ENCODE results near the gene GLI1.
"Not testable (repeated sequence)": the region's sequence is repeated elsewhere in the genome, so short reads cannot be mapped to it uniquely, and the experiment has no call there.

The GLI1 gene

DNA sequence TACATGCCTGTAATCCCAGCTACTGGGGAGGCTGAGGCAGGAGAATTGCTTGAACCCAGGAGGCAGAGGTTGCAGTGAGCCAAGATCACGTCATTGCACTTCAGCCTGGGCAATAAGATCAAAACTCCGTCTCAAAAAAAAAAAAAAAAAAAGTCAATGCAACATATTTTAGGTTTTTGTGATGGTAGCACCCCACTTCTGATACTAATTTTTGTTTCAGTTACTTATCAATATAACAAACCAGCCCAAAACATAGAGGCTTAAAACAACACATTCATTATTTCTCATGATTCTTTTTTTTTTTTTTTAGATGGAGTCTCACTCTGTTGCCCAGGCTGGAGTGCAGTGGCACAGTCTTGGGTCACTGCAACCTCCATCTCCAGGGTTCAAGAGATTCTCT lies 18.2 kb upstream of the GLI1 start:
- DNase-seq (ENCODE audit: low read depth in 3 of 3): not testable (repeated sequence)

DNA sequence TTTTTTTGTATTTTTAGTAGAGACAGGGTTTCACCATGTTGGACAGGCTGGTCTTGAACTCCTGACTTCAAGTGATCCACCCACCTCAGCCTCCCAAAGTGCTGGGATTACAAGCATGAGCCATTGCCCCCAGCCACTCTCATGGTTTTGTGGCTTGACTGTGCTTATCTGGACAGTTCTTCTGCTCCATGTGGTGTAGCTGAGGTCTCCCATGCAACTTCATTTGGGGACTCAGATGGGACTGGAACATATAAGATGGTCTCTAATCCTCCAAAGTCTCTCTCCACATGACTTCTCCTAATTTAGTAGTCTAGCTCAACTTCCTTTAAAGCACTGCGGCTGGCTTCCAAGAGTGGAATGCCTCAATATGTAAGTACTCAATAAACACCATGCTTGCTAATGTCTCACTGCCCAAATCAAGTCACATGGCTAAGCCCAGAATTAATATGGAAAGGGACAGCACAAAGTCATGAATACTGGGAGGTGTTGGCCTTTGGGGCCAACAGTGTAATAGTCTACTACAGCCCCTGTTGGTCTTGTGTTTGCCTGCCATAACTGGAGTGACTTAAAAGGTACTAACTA lies 17.6 kb upstream of the GLI1 start:
- DNase-seq (ENCODE audit: low read depth in 3 of 3): no peak

DNA sequence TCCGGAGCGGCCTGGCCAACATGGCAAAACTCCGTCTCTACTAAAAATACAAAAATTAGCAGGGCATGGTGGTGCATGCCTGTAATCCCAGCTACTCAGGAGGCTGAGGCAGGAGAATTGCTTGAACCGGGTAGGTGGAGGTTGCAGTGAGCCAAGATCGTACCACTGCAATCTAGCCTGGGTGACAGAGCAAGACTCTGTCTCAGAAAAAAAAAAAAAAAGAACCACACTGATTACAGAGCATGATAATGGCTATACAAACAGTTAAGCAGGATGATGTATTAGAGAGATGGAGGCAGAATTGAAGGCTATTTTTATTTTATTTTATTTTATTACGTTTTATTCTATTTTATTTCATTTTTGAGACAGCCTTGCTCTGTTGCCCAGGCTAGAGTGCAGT lies 15.2 kb upstream of the GLI1 start:
- DNase-seq (ENCODE audit: low read depth in 3 of 3): not testable (repeated sequence)

DNA sequence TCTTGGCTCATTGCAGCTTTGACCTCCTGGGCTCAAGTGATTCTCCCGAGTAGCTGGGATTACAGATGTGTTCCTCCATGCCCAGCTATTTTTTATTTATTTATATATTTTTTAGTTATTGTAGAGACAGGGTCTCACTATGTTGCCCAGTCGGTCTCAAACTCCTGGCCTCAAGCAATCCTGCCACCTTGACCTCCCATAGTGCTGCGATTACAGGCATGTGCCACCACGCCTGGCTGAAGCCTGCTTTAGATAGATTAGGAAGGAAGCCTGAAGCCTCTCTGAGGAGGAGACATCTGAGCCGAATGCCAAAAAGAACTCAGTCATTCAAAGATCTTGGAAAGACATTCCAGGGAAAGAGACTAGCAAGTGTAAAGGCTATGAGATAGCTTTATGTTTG lies 14.8 kb upstream of the GLI1 start:
- DNase-seq (ENCODE audit: low read depth in 3 of 3): no peak

DNA sequence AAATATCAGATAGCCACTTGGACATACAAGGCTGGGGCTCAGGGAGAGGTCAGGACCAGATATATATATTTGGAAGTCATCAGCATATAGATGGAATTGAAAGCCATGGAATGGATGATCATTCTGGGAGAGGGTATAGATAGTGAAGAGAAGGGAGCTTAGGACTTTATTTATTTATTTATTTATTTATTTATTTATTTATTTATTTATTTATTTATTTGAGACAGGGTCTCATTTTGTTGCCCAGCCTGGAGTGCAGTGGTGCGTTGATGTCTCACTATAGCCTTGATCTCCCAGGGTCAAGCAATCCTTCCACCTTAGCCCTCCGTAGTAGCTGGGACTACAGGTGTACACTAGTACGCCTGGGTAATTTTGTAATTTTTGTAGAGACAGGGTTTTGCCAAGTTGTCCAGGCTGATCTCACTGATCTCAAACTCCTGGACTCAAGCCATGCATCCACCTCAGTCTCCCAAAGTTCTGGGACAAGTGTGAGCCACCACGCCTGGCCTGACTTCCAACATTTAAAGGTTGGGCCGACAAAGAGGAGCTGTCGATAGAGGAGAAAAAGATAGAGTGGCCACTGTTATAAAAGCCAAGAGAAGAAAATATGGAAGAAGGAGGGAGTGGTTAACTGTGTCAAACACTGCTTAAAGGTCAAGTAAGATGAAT lies 13.2 kb upstream of the GLI1 start:
- no peak for DNase-seq (ENCODE audit: low read depth in 3 of 3)

DNA sequence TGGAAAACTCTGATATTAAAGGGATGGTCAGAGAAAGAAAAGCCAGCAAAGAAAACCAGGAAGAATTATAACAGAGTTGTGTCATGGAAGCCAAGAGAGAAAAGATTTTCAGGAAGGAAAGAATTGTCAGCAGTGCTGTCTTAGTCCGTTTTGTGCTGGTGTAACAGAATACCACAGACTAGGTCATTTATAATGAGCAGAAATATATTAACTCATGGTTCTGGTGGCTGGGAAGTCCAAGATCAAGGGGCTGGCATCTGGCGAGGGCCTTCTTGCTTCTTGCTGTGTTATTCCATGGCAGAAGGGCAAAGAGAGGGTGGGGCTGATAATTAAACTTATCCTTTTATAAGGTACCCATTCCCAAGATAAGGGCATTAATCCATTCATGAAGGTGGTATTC lies 10.9 kb upstream of the GLI1 start:
- DNase-seq (ENCODE audit: low read depth in 3 of 3): no peak

DNA sequence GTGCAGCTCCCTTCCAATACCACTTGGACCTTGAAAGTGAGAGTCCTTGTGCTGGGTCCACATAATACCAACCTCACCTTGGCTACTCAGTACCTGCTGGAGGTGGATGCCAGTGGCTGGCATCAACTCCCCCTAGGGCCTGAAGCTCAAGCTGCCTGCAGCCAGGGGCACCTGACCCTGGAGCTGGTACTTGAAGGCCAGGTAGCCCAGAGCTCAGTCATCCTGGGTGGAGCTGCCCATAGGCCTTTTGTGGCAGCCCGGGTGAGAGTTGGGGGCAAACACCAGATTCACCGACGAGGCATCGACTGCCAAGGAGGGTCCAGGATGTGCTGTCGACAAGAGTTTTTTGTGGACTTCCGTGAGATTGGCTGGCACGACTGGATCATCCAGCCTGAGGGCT lies 10.2 kb upstream of the GLI1 start:
- no peak for DNase-seq (ENCODE audit: low read depth in 3 of 3)

DNA sequence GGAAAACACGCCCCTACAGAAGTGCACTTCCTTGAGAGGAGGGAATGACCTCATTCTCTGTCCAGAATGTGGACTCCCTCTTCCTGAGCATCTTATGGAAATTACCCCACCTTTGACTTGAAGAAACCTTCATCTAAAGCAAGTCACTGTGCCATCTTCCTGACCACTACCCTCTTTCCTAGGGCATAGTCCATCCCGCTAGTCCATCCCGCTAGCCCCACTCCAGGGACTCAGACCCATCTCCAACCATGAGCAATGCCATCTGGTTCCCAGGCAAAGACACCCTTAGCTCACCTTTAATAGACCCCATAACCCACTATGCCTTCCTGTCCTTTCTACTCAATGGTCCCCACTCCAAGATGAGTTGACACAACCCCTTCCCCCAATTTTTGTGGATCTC lies 9.5 kb upstream of the GLI1 start:
- DNase-seq (ENCODE audit: low read depth in 3 of 3): no peak

DNA sequence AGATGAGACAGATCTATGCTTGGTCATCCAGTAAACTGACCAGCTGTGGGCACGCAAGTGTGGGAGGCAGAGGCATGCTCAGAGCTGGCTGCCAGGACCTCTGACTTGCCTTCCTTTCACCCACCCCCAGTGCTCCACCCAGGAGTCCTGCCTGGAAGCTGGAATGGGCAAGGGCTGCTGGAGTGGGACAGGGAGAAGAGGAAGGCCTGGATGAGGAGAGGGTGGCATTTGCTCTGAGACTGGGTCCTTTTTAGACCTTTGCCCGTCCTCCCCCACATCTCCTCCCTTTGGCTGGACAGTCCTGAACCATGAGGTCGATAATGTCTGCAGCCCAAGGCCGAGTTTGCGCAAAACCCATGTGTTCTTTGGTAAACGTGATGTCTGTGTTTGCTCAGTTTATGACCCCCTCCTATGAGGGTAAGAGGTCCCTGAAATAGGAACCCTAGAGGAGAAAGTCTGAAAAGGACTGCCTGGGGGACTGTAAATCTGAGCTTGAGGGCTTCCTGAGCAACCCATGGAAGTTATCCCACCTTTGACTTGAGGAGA lies 8.3 kb upstream of the GLI1 start:
- no peak for DNase-seq (ENCODE audit: low read depth in 3 of 3)

DNA sequence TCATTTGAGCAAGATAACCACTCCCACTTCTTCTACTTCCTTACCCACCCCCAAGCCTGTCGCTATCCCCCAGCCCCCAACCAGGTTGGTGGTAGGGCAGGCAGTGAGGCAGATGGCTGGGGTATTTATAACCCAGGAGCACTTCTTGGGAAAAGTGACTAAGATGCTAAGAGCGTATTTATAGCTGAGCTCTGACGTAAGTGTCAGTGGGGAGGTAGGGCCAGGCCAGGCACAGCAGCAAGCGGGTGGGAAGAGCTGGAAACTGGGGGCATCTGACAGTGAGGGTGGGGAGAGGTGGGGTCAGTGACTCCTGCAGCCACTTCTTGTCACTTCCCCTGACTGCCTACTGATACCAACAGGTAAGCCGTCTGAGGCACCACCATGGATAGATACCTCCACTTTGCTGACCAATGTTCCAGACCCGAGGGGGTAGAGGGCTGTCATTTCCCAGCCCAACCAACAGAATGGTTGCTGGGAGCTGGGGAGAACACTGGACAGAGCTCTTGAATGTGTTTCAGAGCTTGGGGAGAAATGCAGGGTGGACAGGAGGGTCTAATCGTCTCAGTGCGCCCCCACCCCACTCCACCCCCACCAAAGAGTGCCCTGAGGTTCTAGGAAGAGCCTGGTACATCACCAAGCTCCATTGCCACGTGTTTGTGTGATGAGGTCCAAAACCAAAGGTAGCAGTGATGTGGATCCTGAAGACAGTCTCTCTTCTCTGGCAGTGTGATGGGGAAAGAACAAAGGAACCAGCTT lies 7.2 kb upstream of the GLI1 start:
- DNase-seq (ENCODE audit: low read depth in 3 of 3): peak in 1 of 3 donors; percentile 37

DNA sequence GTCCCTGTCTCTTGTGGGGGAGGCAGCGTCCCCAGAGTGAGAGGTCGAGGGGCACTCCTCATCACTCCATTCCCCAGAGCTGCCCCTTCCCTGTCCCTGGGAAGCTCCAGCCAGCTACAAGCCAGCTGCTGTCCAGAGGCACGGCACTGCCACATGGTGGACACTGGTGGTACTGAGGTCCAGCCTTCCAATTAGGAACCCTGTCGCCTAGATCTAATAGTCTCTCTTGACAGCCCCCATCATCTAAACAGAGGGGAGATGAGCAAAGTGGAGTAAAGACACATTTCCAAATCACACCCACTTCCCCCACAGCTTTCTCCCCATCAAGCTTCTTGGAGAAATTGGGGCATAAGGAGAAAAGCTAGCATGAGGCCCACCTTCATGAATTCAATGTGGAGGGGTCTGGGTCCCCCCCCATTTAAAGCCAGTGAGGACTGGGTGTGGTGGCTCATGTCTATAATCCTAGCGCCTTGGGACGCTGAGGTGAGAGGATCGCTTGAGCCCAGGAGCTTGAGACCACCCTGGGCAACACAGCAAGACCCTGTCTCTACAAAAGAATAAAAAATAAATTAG lies 6.6 kb upstream of the GLI1 start:
- DNase-seq (ENCODE audit: low read depth in 3 of 3): peak in 2 of 3 donors; percentile 32 to 67

DNA sequence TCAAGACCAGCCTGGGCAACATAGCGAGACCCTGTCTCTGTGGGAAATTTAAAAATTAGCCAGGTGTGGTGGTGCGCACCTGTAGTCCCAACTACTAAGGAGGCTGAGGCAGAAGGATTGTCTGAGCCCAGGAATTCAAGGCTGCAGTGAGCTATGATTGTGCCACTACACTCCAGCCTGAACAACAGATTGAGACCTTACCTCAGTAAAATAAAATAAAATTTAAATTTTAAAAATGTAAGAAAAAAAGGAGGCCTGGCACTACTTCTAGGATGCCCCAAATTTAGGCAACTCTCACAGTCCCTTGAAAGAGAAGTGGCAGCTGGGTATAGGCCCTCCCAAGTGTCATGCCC lies 5.4 kb upstream of the GLI1 start:
- DNase-seq (ENCODE audit: low read depth in 3 of 3): no peak

DNA sequence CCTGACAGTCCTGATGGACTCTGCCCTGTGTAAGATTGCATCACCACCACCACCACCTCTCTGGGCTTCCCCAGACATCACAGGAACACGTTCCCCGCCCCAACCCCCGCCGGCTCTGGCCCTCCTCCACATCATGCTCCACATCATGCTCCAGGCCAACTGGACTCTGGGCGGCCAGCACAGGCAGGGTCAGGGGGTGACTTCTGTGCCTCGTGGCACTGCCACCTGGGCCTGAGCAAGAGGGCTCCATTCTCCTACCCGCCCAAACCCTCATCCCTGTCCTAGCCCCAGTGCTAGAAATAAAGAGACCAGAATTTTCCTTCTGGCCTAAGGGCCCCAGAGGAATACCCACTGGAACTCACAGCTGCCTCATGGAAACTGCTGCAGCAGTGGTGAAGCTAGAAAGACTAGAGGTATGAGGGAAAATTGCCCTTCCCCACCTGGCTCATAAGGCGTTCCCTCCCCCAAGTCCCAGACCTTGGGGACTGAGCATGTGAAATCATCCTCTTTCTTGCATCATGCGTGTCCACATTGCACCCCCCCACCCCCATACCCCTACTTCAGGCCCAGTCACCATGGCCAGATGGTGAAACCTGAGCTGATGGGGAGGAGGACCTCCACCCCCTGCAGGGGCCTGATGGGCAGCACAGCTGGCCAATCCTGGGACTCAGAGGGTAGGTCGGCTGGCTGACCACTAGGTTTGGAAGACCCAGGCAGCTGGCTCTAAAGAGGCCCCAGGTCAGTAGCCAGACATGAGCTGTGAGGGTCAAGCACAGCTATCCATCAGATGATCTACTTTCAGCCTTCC lies 4.8 kb upstream of the GLI1 start, which contains the start of gene INHBE:
Gene INHBE, plus strand, starts transcription at position 742 of the 808 bp plus-strand sequence. CDS start 230 bp downstream, outside the sequence.
- no peak for DNase-seq (ENCODE audit: low read depth in 3 of 3)

DNA sequence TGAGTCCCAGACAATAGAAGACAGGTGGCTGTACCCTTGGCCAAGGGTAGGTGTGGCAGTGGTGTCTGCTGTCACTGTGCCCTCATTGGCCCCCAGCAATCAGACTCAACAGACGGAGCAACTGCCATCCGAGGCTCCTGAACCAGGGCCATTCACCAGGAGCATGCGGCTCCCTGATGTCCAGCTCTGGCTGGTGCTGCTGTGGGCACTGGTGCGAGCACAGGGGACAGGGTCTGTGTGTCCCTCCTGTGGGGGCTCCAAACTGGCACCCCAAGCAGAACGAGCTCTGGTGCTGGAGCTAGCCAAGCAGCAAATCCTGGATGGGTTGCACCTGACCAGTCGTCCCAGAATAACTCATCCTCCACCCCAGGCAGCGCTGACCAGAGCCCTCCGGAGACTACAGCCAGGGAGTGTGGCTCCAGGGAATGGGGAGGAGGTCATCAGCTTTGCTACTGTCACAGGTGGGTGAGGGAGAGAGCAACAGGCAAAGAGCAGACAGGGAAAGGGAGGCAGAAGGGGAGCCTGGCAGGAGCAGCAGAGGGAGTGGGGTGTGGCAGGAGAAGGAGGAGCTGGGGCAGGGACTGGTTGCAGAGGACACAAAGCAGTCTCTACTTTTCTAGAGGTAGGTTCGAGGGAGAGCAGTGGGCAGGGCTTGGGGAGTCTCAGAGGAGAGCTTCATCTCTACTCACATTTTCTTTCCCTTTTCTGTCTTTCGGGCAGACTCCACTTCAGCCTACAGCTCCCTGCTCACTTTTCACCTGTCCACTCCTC lies 4.0 kb upstream of the GLI1 start:
- no peak for DNase-seq (ENCODE audit: low read depth in 3 of 3)

DNA sequence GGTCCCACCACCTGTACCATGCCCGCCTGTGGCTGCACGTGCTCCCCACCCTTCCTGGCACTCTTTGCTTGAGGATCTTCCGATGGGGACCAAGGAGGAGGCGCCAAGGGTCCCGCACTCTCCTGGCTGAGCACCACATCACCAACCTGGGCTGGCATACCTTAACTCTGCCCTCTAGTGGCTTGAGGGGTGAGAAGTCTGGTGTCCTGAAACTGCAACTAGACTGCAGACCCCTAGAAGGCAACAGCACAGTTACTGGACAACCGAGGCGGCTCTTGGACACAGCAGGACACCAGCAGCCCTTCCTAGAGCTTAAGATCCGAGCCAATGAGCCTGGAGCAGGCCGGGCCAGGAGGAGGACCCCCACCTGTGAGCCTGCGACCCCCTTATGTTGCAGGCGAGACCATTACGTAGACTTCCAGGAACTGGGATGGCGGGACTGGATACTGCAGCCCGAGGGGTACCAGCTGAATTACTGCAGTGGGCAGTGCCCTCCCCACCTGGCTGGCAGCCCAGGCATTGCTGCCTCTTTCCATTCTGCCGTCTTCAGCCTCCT lies 3.4 kb upstream of the GLI1 start:
- no peak for DNase-seq (ENCODE audit: low read depth in 3 of 3)

DNA sequence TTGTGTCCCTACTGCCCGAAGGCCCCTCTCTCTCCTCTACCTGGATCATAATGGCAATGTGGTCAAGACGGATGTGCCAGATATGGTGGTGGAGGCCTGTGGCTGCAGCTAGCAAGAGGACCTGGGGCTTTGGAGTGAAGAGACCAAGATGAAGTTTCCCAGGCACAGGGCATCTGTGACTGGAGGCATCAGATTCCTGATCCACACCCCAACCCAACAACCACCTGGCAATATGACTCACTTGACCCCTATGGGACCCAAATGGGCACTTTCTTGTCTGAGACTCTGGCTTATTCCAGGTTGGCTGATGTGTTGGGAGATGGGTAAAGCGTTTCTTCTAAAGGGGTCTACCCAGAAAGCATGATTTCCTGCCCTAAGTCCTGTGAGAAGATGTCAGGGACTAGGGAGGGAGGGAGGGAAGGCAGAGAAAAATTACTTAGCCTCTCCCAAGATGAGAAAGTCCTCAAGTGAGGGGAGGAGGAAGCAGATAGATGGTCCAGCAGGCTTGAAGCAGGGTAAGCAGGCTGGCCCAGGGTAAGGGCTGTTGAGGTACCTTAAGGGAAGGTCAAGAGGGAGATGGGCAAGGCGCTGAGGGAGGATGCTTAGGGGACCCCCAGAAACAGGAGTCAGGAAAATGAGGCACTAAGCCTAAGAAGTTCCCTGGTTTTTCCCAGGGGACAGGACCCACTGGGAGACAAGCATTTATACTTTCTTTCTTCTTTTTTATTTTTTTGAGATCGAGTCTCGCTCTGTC lies 2.7 kb upstream of the GLI1 start:
- no peak for DNase-seq (ENCODE audit: low read depth in 3 of 3)

DNA sequence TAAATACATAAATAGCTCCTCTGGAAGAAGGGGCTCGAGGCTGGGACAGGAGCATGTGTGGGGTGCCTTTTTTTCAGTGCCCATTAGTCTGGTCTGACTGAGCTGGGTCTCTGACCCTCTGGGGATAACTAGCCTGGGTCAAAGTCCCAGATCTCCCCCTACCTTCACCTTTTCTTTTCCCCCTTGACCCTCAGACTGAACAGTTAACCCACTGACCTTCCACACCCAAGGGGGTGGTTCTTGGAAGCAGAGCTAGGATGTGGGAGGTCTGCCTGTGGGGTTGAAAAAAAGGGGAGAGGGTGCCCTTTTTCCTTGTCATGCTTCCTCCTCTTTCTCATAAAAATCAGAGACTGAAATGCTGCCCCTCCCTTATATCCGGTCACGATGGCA lies 925 bp upstream of the GLI1 start:
- DNase-seq (ENCODE audit: low read depth in 3 of 3): no peak

DNA sequence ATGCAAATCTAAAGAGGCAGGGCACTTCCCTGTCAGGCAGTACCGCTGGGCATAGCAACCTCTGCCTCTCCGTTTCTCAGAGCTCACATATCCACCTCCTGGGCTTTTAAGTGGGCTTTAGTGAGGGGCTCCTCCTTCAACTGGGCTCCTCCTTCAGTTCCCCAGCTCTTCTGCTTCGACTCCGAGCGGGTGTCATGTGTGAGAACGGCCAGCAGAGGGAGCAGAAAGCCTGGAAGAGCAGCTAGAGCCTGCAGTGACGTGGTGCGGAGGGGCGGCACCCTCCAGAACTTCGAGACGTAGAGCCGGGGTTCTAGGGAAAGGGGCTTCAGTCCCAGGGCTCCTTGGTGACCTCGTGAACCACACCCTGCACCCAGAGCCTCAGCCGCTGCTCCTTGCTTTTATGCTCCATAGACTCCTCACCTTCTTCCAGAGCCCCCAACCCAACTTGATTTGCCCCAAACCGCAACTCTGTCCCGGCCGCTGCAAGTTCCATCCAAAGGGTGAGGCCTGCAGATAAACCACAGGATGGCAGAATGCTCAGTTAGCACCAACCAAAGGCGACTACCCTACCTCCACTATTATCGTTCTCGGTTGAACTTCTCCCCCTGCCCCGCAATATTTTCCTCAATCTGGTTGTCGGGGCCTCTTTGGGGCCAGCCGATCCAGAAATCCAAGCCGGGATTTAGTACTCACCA lies 383 bp upstream of the GLI1 start:
- DNase-seq (ENCODE audit: low read depth in 3 of 3): peak; percentile 88 to 91 (median 91)

DNA sequence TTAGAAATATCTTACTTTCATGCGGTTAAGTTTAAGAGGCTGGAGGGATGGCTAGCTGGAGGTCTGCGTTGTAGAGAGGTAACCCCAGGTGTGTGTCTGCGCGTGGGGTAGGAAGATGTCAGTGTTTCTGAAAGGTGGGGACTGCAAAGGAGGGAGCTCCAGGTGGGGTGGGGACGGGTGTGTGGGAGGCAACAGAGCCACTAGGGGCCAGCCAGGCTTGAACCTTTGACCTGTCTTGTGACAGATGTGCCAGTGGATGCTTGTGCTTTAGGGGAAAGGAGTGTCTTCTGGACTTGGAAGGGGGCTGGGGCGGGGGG lies 841 bp downstream of the GLI1 start:
- DNase-seq (ENCODE audit: low read depth in 3 of 3): no peak

Measured in stimulated activated CD4-positive, alpha-beta T cell treated with anti-CD3 and anti-CD28 coated beads, TNF-alpha, amount 100 ng/mL, for 48 hours (primary cell).